ENCODE results near the gene PPP1R1A. TPM values are rescaled to one million over a fixed set of nuclear protein-coding genes. Genes with fewer than 3 reads are reported as not detected.

Gene PPP1R1A
- total RNA-seq, 1 experiment from 2014 or later = 8.5 TPM

DNA sequence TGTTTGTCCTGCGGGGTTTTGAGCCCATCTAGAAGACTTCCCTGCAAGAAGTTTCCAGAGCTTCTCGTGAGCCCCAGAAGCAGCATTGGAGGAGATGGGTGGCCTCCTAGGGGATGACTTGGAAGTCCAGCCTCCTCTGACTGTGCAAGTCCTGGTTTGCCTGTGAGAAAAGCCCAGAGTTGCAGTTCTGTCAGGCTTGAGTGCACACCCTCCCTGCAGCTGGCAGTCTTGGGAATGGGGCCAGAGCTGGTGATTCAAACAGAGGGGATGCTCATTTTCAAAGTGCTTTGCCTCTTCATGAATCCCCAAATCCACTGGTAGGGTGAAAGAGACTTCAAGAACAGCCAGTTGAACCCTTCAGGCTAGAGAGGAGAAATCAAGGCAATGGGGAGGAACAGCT, 3.9 kb upstream of the PPP1R1A start:
- no peak overlapping the region for H2BK12ac ChIP-seq (ENCODE audit: insufficient read length, low read depth, low read length)
- no peak overlapping the region for H2BK120ac ChIP-seq (ENCODE audit: low read depth, low read length, poor library complexity, severe bottlenecking)
- no peak overlapping the region for H2BK5ac ChIP-seq (ENCODE audit: insufficient read length, low read length)
- H4K8ac ChIP-seq (replicated peaks; ENCODE audit: insufficient read length, low read depth, low read length) = no peak overlapping the region
- H3K14ac ChIP-seq (ENCODE audit: insufficient read depth, low read length) = no peak overlapping the region
- peaks cover 35 to 40% of the 10 kb centered on the region in 2 experiments for H3K4me1 Mint-ChIP-seq
- no peak overlapping the region for H3K27ac ChIP-seq (ENCODE audit: insufficient read length, low read depth, low read length)
- no peak overlapping the region for H4K91ac ChIP-seq (ENCODE audit: insufficient read length, low read depth, low read length)
- H2BK15ac ChIP-seq (ENCODE audit: low read depth, low read length) = no peak overlapping the region
- WGBS (ENCODE audit: extremely low coverage, insufficient read length, low lambda C conversion rate) = no CpG with 5 or more reads among the region's 2 CpGs
- H3K4me2 ChIP-seq (ENCODE audit: insufficient read depth, insufficient read length, low read length) = no peak overlapping the region
- H3K9ac ChIP-seq (ENCODE audit: extremely low read depth, insufficient read length, low read length) = no peak overlapping the region
- no peak overlapping the region for H4K5ac ChIP-seq (ENCODE audit: insufficient read length, low read depth, low read length)
- H2AK5ac ChIP-seq (ENCODE audit: insufficient read length, low read length) = no peak overlapping the region
- H2BK20ac ChIP-seq (ENCODE audit: low read depth, low read length, poor library complexity, severe bottlenecking) = no peak overlapping the region
- peaks cover 3% of the 10 kb centered on the region; the same call in 1 of the 2 replicates for H3K4me1 ChIP-seq (ENCODE audit: insufficient read depth, low read length)
- H3K9me3 Mint-ChIP-seq = no peaks in the 10 kb centered on the region; a peak in 1 of 5 replicates
- no peaks in the 10 kb centered on the region for H3K79me1 ChIP-seq (ENCODE audit: insufficient read depth, low read depth, low read length, poor library complexity, severe bottlenecking)
- H3K27me3 Mint-ChIP-seq (ENCODE audit: low read depth) = peaks cover 95% of the 10 kb centered on the region
- H3K79me2 ChIP-seq (ENCODE audit: insufficient read depth, low read length) = no peaks in the 10 kb centered on the region
- DNase-seq = no peak
- peaks cover 0 to 1% (median 0%) of the 10 kb centered on the region in 3 experiments; a peak in 1 of 7 replicates for H3K36me3 Mint-ChIP-seq (ENCODE audit: insufficient read depth in 1 of 3, low read depth in 3 of 3)
- H3K9me3 ChIP-seq (ENCODE audit: control insufficient read depth, low read depth, low read length) = no peaks in the 10 kb centered on the region
- peaks cover 16% of the 10 kb centered on the region; the same call in 1 of the 2 replicates for H3K27me3 ChIP-seq (ENCODE audit: insufficient read depth, low read length)
- TF ChIP-seq, protein P1, sequence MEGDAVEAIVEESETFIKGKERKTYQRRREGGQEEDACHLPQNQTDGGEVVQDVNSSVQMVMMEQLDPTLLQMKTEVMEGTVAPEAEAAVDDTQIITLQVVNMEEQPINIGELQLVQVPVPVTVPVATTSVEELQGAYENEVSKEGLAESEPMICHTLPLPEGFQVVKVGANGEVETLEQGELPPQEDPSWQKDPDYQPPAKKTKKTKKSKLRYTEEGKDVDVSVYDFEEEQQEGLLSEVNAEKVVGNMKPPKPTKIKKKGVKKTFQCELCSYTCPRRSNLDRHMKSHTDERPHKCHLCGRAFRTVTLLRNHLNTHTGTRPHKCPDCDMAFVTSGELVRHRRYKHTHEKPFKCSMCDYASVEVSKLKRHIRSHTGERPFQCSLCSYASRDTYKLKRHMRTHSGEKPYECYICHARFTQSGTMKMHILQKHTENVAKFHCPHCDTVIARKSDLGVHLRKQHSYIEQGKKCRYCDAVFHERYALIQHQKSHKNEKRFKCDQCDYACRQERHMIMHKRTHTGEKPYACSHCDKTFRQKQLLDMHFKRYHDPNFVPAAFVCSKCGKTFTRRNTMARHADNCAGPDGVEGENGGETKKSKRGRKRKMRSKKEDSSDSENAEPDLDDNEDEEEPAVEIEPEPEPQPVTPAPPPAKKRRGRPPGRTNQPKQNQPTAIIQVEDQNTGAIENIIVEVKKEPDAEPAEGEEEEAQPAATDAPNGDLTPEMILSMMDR (conservative IDR thresholded peaks at IDR 0.05) = no peak
- no peak overlapping the region for H2AFZ ChIP-seq (ENCODE audit: low read length)
- peaks cover 12% of the 10 kb centered on the region for H3K23me2 ChIP-seq (ENCODE audit: insufficient read length, low read depth, low read length, poor library complexity, severe bottlenecking)
- H3K18ac ChIP-seq (ENCODE audit: insufficient read length, low read depth, low read length) = no peak overlapping the region
- H3K27ac Mint-ChIP-seq = no peak overlapping the region
- no peaks in the 10 kb centered on the region for H4K20me1 ChIP-seq (ENCODE audit: control insufficient read depth, insufficient read depth, insufficient read length)
- no peak overlapping the region for H3K56ac ChIP-seq (ENCODE audit: insufficient read length, low read depth, low read length)
- no peak overlapping the region for H3K4me3 Mint-ChIP-seq
- no peak overlapping the region for H3K4ac ChIP-seq (ENCODE audit: low read depth, low read length)
- H3T11ph ChIP-seq (ENCODE audit: low read length) = no peak overlapping the region
- H3K23ac ChIP-seq (ENCODE audit: insufficient read length, low read depth, low read length) = no peak overlapping the region
